ENCODE data around the gene RNF181.
"Not testable (repeated sequence)": the region's sequence is repeated elsewhere in the genome, so short reads cannot be mapped to it uniquely, and the experiment has no call there.

RNF181 gene

DNA sequence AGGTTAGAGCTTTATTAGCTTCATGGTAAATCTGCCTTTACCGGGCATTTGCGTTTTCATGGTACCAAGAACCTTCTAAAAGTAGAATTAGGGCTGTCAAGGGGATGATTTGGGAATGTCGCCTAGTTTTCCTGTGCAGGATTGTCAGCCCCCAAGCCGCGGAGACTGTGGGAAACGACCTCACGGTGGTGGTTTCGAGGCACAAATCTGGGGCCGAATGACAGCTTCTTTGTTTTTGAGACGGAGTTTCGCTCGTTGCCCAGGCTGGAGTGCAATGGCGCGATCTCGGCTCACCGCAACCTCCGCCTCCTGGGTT, 19.8 kb downstream of the RNF181 start:
- DNase-seq (ENCODE audit: low spot score) = no peak
- in situ Hi-C loops (cut with MboI; ENCODE audit: low pct_unique_long_range_greater_than_20kb, low sequenced_read_pairs, unreplicated experiment) = no loop called here
- TF ChIP-seq, protein P1, sequence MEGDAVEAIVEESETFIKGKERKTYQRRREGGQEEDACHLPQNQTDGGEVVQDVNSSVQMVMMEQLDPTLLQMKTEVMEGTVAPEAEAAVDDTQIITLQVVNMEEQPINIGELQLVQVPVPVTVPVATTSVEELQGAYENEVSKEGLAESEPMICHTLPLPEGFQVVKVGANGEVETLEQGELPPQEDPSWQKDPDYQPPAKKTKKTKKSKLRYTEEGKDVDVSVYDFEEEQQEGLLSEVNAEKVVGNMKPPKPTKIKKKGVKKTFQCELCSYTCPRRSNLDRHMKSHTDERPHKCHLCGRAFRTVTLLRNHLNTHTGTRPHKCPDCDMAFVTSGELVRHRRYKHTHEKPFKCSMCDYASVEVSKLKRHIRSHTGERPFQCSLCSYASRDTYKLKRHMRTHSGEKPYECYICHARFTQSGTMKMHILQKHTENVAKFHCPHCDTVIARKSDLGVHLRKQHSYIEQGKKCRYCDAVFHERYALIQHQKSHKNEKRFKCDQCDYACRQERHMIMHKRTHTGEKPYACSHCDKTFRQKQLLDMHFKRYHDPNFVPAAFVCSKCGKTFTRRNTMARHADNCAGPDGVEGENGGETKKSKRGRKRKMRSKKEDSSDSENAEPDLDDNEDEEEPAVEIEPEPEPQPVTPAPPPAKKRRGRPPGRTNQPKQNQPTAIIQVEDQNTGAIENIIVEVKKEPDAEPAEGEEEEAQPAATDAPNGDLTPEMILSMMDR (IDR thresholded peaks at IDR 0.05; ENCODE audit: extremely low read depth, insufficient read depth, missing control alignments) = no peak

DNA sequence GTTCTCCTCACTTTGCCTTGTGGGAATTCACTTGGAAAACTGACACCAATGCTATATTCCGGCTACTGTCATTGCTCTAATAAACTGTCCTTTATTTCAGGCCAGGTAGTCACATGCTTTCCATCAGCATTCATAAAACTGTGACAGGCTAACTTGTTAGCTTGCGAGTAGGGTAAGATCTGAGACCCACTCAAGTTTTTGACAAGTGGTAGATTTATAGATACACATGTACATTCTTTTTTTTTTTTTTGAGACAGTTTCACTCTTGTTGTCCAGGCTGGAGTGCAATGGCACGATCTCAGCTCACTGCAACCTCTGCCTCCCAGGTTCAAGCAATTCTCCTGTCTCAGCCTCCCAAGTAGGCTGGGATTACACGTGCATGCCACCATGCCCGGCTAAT, 22.2 kb downstream of the RNF181 start:
- DNase-seq (ENCODE audit: low spot score); in situ Hi-C loops (cut with MboI; ENCODE audit: low pct_unique_long_range_greater_than_20kb, low sequenced_read_pairs, unreplicated experiment): not testable (repeated sequence)

DNA sequence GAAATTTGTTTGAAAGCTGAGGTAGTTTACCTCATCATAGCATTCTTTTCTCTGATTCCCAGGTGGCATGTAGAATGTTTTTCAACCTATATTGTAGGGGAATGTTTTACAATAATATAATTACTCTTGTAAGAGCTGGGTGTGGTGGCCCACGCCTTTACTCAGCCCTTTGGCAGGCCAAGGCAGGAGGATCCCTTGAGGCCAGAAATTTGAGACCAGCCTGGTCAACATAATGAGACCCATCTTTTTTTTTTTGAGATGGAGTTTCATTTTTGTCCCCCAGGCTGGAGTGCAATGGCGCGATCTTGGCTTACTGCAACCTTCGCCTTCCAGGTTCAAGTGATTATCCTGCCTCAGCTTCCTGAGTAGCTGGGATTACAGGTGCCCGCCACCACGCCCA, 24.1 kb downstream of the RNF181 start:
- DNase-seq (ENCODE audit: low spot score) = no peak
- in situ Hi-C loops (cut with MboI; ENCODE audit: low pct_unique_long_range_greater_than_20kb, low sequenced_read_pairs, unreplicated experiment) = no loop called here
- TF ChIP-seq, protein P1 (IDR thresholded peaks at IDR 0.05; ENCODE audit: extremely low read depth, insufficient read depth, missing control alignments) = no peak

DNA sequence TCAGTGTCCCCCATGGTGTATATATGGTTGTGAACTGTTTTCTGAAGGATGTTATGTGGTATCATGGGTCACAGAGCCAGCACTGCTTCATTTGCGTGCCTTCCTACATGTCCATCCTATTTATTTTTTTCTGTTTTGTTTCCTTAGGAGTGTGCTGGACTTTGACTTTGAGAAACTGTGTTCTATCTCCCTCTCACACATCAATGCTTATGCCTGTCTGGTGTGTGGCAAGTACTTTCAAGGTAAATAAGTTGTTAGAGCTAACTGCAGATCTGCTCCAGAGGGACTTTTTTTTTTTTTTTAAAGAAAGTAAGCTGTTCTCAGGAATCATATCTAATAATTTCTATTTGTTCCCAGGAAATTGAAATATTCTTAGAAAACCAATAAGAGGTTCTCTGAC, 25.8 kb downstream of the RNF181 start:
- TF ChIP-seq, protein P1 (IDR thresholded peaks at IDR 0.05; ENCODE audit: extremely low read depth, insufficient read depth, missing control alignments) = no peak
- in situ Hi-C loops (cut with MboI; ENCODE audit: low pct_unique_long_range_greater_than_20kb, low sequenced_read_pairs, unreplicated experiment) = no loop called here
- DNase-seq (ENCODE audit: low spot score) = no peak

DNA sequence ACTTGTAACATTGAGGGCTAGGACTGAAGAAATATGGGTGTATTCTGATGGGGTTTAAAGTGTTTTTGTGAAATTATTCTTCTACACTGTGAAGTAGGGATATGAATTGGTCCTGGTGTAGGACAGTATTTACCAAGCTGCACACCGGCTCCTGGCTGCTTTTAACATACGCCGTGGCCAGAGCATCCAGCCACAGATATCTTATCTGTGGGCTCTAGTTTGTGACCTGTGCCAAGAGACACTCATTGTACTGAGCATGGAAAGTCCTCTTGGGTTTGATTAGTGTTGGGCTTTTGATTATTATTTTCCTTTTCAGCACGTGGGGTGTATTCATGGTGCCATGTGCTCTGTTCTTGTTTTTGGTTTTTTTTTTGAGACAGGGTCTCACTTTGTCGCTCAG, 28.4 kb downstream of the RNF181 start:
- no peak for DNase-seq (ENCODE audit: low spot score)
- TF ChIP-seq, protein P1 (IDR thresholded peaks at IDR 0.05; ENCODE audit: extremely low read depth, insufficient read depth, missing control alignments) = no peak
- in situ Hi-C loops (cut with MboI; ENCODE audit: low pct_unique_long_range_greater_than_20kb, low sequenced_read_pairs, unreplicated experiment) = no loop called here

DNA sequence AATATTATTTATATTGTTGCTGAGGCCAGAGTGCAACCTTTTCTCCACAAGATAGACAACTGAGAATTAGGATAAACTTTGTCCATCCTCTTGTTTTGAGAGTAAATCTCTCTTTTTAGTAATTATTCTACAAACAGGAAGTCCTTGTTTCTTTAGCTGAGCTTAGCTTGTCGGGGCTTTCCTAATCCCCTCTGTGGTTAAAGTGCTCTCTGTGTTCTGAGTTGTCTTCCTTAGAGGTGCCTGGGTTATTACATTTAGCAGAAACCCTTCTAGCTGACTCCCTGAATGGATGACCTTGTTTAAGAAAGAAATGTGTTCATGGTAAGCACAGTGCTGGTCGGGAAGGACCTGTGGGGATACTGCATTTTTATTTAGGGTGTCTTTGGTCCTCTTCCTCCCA, 33.1 kb downstream of the RNF181 start:
- DNase-seq (ENCODE audit: low spot score) = peak; percentile 52
- TF ChIP-seq, protein P1 (IDR thresholded peaks at IDR 0.05; ENCODE audit: extremely low read depth, insufficient read depth, missing control alignments) = no peak
- in situ Hi-C loops (cut with MboI; ENCODE audit: low pct_unique_long_range_greater_than_20kb, low sequenced_read_pairs, unreplicated experiment) = no loop called here

DNA sequence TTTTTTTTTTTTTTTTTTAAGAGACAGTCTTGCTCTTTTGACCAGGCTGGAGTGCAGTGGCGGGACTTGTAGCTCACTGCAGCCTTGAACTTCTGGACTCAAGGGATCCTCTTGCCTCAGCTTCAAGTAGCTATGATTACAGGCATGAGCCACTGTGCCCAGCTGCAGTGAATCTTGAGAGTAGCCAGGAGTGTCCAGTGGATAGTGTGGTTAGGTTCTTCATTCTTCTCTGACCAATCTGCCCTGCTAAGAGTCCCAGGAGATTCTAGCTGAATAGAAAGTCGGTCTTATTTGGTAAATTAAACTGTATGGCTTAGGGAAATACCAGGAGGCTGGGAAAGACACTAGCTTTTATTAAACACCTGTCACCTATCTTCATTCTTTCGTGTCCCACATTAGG, 35.8 kb downstream of the RNF181 start:
- no peak for DNase-seq (ENCODE audit: low spot score)
- TF ChIP-seq, protein P1 (IDR thresholded peaks at IDR 0.05; ENCODE audit: extremely low read depth, insufficient read depth, missing control alignments) = no peak
- in situ Hi-C loops (cut with MboI; ENCODE audit: low pct_unique_long_range_greater_than_20kb, low sequenced_read_pairs, unreplicated experiment) = no loop called here

Measured in GM13977 (cell line).